Measurements from ENCODE around the gene TBC1D2B. TPM values are rescaled to one million over a fixed set of nuclear protein-coding genes. Genes with fewer than 3 reads are reported as not detected.
A peak's percentile ranks its signal among the peaks of the same experiment; 100 is the strongest.
"Not testable (repeated sequence)": the region's sequence is repeated elsewhere in the genome, so short reads cannot be mapped to it uniquely, and the experiment has no call there.

TBC1D2B gene
- polyA plus RNA-seq, 3 donors, result 19.0 to 47.3 (median 24.4) TPM

DNA sequence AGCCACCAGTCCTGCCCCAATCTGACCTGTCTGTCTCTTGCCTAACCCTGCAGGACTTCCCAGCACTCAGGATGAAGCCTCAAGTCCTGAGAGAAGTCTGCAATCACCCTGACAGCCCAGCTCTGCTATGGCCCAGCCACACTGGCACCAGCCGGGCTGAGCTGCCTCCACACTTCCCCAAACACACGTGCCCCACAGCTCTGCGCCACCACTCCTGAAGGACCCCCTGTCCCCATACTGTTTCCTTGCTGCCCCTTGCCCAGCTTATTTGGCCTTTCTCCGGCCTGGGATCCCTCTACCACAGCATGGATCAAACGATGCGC is 76.6 kb downstream of the TBC1D2B start:
- no peak overlapping the region for H3K27ac ChIP-seq (ENCODE audit: low read depth, low read length)
- 75 to 89% (median 81%) methylated on average over 6 of the region's 6 CpGs for WGBS, 3 donors

- 29 to 60% (median 59%) methylated on average over 24 of the region's 24 CpGs for WGBS, 3 donors
Measured at GRCh38 chr15:78000091-78000926, 77.2 kb downstream of the TBC1D2B start.

GRCh38 chr15:77999486-77999885 is 78.0 kb downstream of the TBC1D2B start:
- 85 to 93% (median 88%) methylated on average over 15 of the region's 15 CpGs for WGBS, 3 donors
- H3K27ac ChIP-seq (ENCODE audit: low read depth, low read length), result no peak overlapping the region

More at GRCh38 chr15:78000091-78000926, 77.2 kb downstream of the TBC1D2B start:
- no peak overlapping the region for H3K27ac ChIP-seq (ENCODE audit: low read depth, low read length)

- no peak overlapping the region for H3K27ac ChIP-seq (ENCODE audit: low read depth, low read length)
- WGBS, 3 donors, result 81 to 97% (median 89%) methylated on average over 8 of the region's 8 CpGs
Measured at GRCh38 chr15:77998592-77998991, 78.9 kb downstream of the TBC1D2B start.

DNA sequence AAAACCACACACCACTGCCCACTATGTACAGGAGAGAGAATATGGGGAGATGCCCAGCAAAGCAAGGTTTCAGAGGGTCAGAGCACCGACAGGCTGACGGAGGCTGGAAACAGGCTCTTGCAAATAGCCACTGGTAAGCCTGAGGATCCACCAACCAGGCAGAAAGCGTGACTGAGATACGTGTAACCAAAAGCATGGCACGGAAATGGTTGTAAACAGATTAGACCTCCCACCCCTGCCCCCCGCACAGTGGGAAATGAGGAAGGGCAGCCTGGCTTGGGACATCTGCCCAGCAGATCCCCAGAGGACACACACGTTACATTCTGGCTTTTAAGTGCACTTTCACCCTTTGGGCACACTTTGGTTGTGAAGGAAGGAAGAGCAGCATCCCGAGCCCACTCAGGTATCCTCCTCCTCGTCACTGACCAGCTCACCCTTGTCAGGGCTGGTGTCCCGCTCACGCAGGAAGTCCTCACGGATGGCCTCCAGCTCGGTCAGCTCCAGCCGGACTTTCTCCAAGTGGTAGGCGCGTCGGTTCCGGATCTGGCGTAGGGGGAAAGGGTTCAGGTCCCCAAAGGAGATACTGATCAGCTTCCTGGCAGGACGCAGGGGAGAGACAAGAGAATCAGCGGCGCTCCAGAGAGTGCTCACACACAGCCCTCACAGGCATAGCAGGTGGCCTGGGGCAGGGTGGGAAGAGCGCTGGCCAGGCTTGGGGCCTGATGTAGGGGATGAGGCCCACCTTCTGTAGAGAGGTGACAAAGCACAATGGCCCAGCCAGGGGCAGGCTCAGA is 79.6 kb downstream of the TBC1D2B start:
- 82 to 89% (median 89%) methylated on average over 20 to 23 of the region's 23 CpGs for WGBS, 3 donors
- not testable (repeated sequence) for H3K27ac ChIP-seq (ENCODE audit: low read depth, low read length)

DNA sequence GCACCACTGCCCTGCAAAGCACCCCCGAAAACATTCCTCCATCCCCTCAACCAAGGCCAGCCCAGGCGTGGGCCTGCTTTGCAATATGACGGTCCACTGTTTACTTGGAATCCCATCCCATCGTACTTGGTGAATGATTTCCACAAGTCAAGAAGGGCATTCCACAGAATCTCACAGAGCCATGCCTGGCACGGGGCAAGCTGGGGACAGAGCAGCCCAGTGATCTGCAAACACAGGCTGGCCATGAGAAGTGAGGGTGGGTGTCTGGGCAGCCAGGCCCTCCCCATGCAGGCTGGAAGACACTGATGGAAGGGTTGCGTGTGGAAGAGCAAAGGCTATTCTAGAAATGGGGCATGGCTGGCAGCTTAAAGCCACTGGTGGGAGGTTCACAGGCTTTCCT is 80.3 kb downstream of the TBC1D2B start:
- H3K27ac ChIP-seq (ENCODE audit: low read depth, low read length), result not testable (repeated sequence)
- 84 to 91% (median 90%) methylated on average over 5 to 6 of the region's 6 CpGs for WGBS, 3 donors

DNA sequence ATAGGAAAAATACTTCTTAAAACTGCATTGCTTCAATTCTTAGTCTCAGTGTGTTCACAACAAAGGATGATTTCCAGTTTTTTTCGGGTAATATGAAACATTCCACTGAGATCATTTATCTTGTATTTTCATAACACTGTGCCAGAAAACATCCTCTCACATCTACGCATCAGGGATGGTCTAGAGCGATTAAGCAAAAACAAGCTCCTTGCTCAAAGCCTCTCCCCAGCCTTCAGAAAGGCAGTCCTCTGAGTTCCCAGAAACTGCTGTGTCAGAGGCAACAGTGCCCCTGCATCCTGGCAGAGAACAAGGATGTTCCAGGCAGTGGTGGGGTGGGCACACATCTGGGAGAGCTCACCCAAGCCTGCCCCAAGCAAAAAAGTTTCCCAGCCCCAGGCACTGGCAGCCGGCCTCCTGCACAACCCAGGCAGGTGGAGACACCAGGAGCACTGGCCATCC is 80.8 kb downstream of the TBC1D2B start:
- not testable (repeated sequence) for H3K27ac ChIP-seq (ENCODE audit: low read depth, low read length)

GRCh38 chr15:77996226-77996625 is 81.3 kb downstream of the TBC1D2B start:
- H3K27ac ChIP-seq (ENCODE audit: low read depth, low read length), result not testable (repeated sequence)
- 69 to 78% (median 71%) methylated on average over 7 to 8 of the region's 8 CpGs for WGBS, 3 donors

More for the DNA sequence above, 80.8 kb downstream of the TBC1D2B start:
- WGBS, 3 donors, result 63 to 85% (median 64%) methylated on average over 4 of the region's 4 CpGs

GRCh38 chr15:77995537-77995918 is 82.0 kb downstream of the TBC1D2B start:
- H3K27ac ChIP-seq (ENCODE audit: low read depth, low read length), result not testable (repeated sequence)
- 67 to 78% (median 76%) methylated on average over 3 to 4 of the region's 4 CpGs for WGBS, 3 donors

- WGBS, 3 donors, result 35 to 66% (median 64%) methylated on average over 13 to 15 of the region's 15 CpGs
- not testable (repeated sequence) for H3K27ac ChIP-seq (ENCODE audit: low read depth, low read length)
Measured at GRCh38 chr15:77994893-77995536, 82.5 kb downstream of the TBC1D2B start.

GRCh38 chr15:77993970-77994693 is 83.4 kb downstream of the TBC1D2B start:
- WGBS, 3 donors, result 33 to 45% (median 34%) methylated on average over 16 to 18 of the region's 18 CpGs
- peak overlapping the region; percentile 90 for H3K27ac ChIP-seq (ENCODE audit: low read depth, low read length)

DNA sequence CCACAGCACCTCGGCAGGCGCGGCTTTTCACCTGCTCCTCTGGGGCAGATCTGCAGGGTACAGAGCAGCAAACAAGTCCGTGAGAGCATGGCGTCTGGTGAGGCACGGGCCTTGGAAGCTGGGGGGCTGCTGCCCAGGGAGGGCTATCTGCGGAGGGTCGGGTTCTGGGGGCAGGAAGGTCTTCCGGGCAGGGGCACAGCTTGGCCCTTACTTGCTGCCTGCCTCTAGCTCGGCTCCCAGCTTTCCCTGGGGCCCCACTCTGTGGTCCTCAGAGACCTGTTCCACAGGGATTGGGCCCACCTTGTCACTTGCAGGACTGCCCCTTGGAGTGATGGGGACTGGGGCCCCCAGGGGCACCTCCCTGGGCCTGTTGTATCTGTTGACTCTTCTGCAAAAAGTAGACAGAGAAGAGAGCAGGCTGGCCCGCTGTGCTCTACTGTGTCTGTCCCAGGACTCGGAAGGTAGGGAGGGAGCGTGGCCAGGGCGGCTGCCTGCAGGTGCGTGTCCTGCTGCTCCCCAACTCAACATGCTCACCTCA is 84.1 kb downstream of the TBC1D2B start:
- peak overlapping the region; percentile 66 for H3K27ac ChIP-seq (ENCODE audit: low read depth, low read length)
- 71 to 93% (median 91%) methylated on average over 14 to 15 of the region's 15 CpGs for WGBS, 3 donors

DNA sequence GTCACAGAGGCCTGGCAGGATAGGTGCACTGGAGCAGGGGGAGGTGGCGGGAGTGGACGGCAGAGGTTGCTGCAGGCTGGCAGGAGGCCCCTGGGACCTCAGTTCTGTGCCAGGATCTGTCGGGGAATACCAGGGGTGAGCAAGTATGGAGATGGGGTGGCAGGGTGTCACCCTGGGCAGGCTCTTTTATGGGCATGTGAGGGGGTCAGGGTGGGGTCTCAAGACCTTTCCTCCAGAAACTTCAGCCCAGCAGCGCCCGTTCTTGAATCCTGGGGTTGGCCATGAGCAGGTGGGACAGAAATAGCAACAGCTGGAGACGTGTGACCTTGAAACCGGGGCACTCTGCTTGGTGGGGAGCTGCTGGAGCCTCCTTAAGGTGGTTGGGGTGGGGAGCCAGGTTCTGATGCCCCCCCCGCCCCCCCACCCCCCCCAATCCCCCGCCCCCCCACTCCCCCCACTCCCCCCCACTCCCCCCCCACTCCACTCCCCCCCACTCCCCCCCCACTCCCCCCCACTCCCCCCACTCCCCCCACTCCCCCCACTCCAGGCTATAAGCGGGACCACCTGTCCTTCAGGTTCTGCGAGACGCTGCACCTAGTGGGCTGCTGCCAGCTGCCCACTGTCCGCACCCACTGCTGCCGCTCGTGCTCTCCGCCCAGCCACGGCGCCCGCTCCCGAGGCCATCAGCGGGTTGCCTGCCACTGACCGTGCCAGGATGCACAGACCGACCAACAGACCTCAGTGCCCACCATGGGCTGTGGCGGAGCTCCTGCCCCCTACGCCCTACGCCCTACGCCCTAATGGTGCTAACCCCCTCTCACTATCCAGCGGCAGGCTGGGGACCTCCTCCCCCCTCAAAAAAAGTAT is 84.9 kb downstream of the TBC1D2B start:
- H3K27ac ChIP-seq (ENCODE audit: low read depth, low read length), result no peak overlapping the region
- 52 to 81% (median 80%) methylated on average over 21 to 26 of the region's 28 CpGs for WGBS, 3 donors

GRCh38 chr15:77991658-77992201 is 85.8 kb downstream of the TBC1D2B start:
- WGBS, 3 donors, result 18 to 43% (median 35%) methylated on average over 7 to 9 of the region's 9 CpGs
- H3K27ac ChIP-seq (ENCODE audit: low read depth, low read length), result not testable (repeated sequence)

- 71 to 88% (median 87%) methylated on average over 12 of the region's 12 CpGs for whole genome bisulfite sequencing, 3 donors
- no peak overlapping the region for H3K27ac ChIP-seq (ENCODE audit: low read depth, low read length)
Measured at GRCh38 chr15:77991029-77991406, 86.5 kb downstream of the TBC1D2B start.

DNA sequence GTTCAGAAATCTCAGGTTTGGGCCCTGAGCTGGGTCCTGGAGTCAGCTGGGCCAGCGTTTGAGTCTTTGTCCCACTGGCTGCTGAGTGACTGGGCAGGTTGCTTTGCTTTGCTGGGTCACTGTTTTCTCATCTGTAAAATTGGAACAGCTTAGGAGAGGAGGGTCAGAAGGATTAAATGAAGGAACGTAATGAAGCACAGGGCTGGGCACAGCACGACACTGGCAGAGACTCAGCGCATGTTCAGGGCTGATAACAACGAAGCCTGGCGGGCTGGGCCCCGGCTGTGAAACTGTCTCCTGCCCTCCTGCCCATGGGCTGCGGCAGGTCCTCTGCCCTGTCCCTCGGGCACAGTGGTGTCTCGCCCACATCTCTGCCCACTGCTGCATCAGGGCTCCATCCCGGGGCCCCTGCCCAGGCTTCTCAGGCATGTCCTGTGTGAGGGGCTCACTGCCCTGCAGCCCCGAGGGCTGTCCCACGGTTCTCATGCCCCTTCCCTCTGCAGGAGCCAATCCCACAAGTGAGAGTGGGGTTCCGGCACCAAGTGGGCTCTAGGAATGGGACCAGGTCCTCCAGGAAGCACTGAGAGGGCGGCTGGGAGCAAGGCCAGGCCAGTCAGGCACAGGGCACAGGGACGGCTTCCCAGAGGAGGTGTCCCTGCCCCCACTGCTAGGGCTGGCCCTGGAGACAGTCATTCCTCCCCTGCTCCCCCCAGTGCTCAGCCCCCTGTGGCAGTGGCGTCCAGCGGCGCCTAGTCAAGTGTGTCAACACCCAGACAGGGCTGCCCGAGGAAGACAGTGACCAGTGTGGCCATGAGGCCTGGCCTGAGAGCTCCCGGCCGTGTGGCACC is 88.0 kb downstream of the TBC1D2B start:
- no peak overlapping the region for H3K27ac ChIP-seq (ENCODE audit: low read depth, low read length)
- WGBS, 3 donors, result 68 to 82% (median 79%) methylated on average over 16 to 21 of the region's 22 CpGs

Measured in adipose tissue (tissue), 3 donors.